ENCODE data around the gene MYL12A. TPM values are rescaled to one million over a fixed set of nuclear protein-coding genes. Genes with fewer than 3 reads are reported as not detected.

The MYL12A gene
- total RNA-seq, 4 donors from 2014 or later, result 256 to 378 (median 305) TPM

- intact Hi-C loops (cut with DNase I; ENCODE audit: low total_unique reads), result no loop called here
- H3K27me3 ChIP-seq, result no peaks in the 10 kb centered on the region
- TF ChIP-seq POLR2A (IDR thresholded peaks at IDR 0.05) (peak in 1 of 2 donors; percentile 39), CTCF (IDR thresholded peaks at IDR 0.05) (peak in 2 of 4 experiments; percentile 12 to 18)
- no peaks in the 10 kb centered on the region for H3K36me3 ChIP-seq
- no peaks in the 10 kb centered on the region for H3K4me1 ChIP-seq
- H3K9me3 ChIP-seq, result no peaks in the 10 kb centered on the region
- H3K4me3 ChIP-seq, result peak overlapping the region; percentile 23 to 35
- DNase-seq, result peak; percentile 69 to 73
- no peak overlapping the region for H3K27ac ChIP-seq
Observed at GRCh38 chr18:3297025-3297984, 49.7 kb downstream of the MYL12A start.

GRCh38 chr18:3304832-3305231 lies 57.2 kb downstream of the MYL12A start:
- H3K36me3 ChIP-seq, result no peaks in the 10 kb centered on the region
- no peaks in the 10 kb centered on the region for H3K4me1 ChIP-seq
- no peak for DNase-seq
- no peaks in the 10 kb centered on the region for H3K9me3 ChIP-seq
- no peak overlapping the region for H3K27ac ChIP-seq
- intact Hi-C loops (cut with DNase I; ENCODE audit: low total_unique reads), result no loop called here
- TF ChIP-seq CTCF (IDR thresholded peaks at IDR 0.05), result no peak
- TF ChIP-seq POLR2A (IDR thresholded peaks at IDR 0.05), result no peak
- H3K4me3 ChIP-seq, result no peak overlapping the region
- no peaks in the 10 kb centered on the region for H3K27me3 ChIP-seq

GRCh38 chr18:3305354-3305762 lies 57.8 kb downstream of the MYL12A start:
- Histone ChIP-seq H3K36me3 (no peaks in the 10 kb centered on the region), H3K27me3 (no peaks in the 10 kb centered on the region), H3K4me3 (no peak overlapping the region), H3K4me1 (no peaks in the 10 kb centered on the region), H3K27ac (no peak overlapping the region), H3K9me3 (no peaks in the 10 kb centered on the region)
- DNase-seq, result no peak
- intact Hi-C loops (cut with DNase I; ENCODE audit: low total_unique reads), result no loop called here
- TF ChIP-seq POLR2A (IDR thresholded peaks at IDR 0.05), result no peak
- no peak for TF ChIP-seq CTCF (IDR thresholded peaks at IDR 0.05)

Other genes with a start within 250 kb of the MYL12A start
- 10 to 100 TPM in 3 of 4 donors, 1 to 10 TPM in 1; 7.4 to 53.0 (median 29.5) TPM for gene LPIN2, start 234.7 kb upstream of the MYL12A start, total RNA-seq
- gene MYOM1, start 27.8 kb upstream of the MYL12A start, total RNA-seq, result 10 to 100 TPM in 1 of 4 donors, 1 to 10 TPM in 3; 3.1 to 15.8 (median 9.0) TPM
- 100 to 1,000 TPM; 236 to 387 (median 305) TPM for gene MYL12B, start 14.3 kb downstream of the MYL12A start, total RNA-seq
- 100 to 1,000 TPM in 2 of 4 donors, 10 to 100 TPM in 2; 34.1 to 161 (median 87.0) TPM for gene TGIF1, start 202.4 kb downstream of the MYL12A start, total RNA-seq